HFFc6 (cell line): ENCODE data around the gene CACNA2D2. TPM values are rescaled to one million over a fixed set of nuclear protein-coding genes. Genes with fewer than 3 reads are reported as not detected.

Source experiments
- DNase-seq: peaks from one replicate; pipeline ENCODE4 v3.0.0-alpha.2; 2018
- H3K27ac Mint-ChIP-seq: 2 replicates; pipeline ENCODE4 v1.8.0; 2020; ENCODE audit warnings: mild to moderate bottlenecking, mixed read lengths
- H3K27me3 Mint-ChIP-seq: 2 replicates; pipeline ENCODE4 v1.8.0; 2021; ENCODE audit warnings: mild to moderate bottlenecking, moderate library complexity, mixed read lengths; ENCODE audit not compliant: insufficient read depth
- H3K36me3 Mint-ChIP-seq: 2 replicates; pipeline ENCODE4 v1.8.0; 2021; ENCODE audit warnings: low read depth, mixed read lengths
- H3K4me1 Mint-ChIP-seq: 2 replicates; pipeline ENCODE4 v1.8.0; 2020; ENCODE audit warnings: low read depth, mixed read lengths
- H3K4me3 Mint-ChIP-seq: 2 replicates; pipeline ENCODE4 v1.8.0; 2020; ENCODE audit warnings: mild to moderate bottlenecking, moderate library complexity, mixed read lengths
- H3K9me3 Mint-ChIP-seq: 2 replicates; pipeline ENCODE4 v1.8.0; 2020; ENCODE audit warnings: mild to moderate bottlenecking, mixed read lengths
- total RNA-seq, 6 experiments: library from RNA; stranded (reverse); fragmentation: NEBNext Ultra II Directional; extraction: Animal tissue kit (Norgen Biotek cat#: 25700); gene quantifications; 2 replicates in 1 of 6; 3 replicates in 5 of 6; pipeline ENCODE4 v1.2.3, GENCODE V29; 2021
- TF ChIP-seq, protein P1 (sequence below): fragments of 200-600 bp; sonication (generic); IDR thresholded peaks from 2 replicates; pipeline ENCODE4 v1.5.0; 2021; ENCODE audit warnings: antibody characterized with exemption, mild to moderate bottlenecking

CACNA2D2 gene
- total RNA-seq, 6 experiments from 2014 or later = 0.09 TPM; not detected in 5

DNA sequence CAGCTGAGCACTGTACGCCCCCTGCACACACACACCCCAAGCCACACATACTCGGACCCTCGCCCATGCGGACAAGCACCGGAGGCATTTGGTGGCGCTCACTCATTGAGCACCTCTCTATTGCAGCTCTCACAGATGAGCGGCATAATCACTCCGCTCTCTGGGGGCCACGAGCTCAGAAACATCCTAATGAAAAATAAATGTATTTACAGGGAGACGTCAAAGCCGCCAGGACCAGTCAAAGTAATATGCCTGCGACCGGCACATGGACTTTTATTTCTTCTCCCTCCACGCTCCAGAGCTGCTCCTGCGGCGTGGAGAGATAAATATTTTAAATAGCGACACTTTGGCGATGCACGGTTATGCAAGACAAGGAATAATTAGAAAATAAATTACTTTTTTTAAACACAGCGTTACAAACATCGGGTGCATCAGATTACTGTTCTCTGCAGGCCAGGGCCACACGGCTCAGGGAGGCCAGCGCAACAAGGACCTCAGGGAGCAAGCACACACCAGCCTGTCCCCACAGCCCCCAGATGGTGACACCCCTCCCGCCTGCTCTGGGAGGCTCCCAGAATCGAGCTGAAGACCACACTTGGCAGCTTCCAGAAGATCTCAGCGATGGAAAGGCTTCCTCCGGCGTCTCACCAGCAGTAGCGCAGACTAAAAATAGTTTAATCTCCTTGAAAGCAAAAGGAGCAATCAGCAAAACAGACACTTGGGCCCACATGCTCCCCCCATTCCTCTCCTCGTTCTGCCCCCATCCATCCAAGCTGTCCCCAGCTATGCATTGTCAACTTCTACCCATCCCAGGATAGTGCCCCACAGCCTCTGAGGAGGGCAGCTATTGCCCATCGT lies 48.0 kb downstream of the CACNA2D2 start:
- H3K27ac Mint-ChIP-seq = no peak overlapping the region
- H3K4me1 Mint-ChIP-seq = no peaks in the 10 kb centered on the region
- TF ChIP-seq, protein P1, sequence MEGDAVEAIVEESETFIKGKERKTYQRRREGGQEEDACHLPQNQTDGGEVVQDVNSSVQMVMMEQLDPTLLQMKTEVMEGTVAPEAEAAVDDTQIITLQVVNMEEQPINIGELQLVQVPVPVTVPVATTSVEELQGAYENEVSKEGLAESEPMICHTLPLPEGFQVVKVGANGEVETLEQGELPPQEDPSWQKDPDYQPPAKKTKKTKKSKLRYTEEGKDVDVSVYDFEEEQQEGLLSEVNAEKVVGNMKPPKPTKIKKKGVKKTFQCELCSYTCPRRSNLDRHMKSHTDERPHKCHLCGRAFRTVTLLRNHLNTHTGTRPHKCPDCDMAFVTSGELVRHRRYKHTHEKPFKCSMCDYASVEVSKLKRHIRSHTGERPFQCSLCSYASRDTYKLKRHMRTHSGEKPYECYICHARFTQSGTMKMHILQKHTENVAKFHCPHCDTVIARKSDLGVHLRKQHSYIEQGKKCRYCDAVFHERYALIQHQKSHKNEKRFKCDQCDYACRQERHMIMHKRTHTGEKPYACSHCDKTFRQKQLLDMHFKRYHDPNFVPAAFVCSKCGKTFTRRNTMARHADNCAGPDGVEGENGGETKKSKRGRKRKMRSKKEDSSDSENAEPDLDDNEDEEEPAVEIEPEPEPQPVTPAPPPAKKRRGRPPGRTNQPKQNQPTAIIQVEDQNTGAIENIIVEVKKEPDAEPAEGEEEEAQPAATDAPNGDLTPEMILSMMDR = no peak
- no peaks in the 10 kb centered on the region for H3K9me3 Mint-ChIP-seq
- no peak overlapping the region for H3K4me3 Mint-ChIP-seq
- H3K27me3 Mint-ChIP-seq = peaks cover 45% of the 10 kb centered on the region
- no peaks in the 10 kb centered on the region for H3K36me3 Mint-ChIP-seq
- DNase-seq = no peak

DNA sequence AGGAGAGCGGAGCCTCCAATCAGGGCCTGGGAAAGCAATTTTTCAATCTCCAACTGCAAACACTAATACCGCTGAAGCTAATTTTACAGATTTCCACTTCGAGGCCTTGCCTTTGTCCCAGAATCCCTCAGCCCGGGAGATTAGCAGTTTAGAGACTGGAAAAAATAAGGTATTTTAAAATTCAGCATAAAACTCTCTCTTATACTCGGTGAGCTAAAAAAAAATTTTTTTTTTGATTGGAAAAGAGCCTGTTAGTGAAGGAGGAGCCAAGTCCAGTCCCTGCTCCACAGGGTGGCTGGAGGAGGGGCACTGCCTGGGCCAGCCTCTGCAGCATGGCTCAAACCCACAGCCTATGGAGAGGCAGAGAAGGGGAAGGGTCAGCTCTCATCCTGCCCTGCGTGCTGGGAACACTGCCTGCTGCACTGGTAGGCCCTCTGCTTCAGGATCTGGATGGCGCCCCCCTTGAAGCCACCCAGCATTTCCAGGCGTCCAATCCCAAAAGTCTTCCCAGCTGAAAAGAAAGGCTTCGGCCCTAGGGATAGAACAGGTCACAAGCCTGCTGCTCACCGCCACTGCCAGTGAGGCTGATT lies 48.9 kb downstream of the CACNA2D2 start:
- H3K36me3 Mint-ChIP-seq = no peaks in the 10 kb centered on the region
- no peaks in the 10 kb centered on the region for H3K9me3 Mint-ChIP-seq
- H3K4me1 Mint-ChIP-seq = no peaks in the 10 kb centered on the region
- H3K27ac Mint-ChIP-seq = no peak overlapping the region
- peaks cover 43% of the 10 kb centered on the region for H3K27me3 Mint-ChIP-seq
- no peak for DNase-seq
- H3K4me3 Mint-ChIP-seq = no peak overlapping the region
- TF ChIP-seq, protein P1 = no peak

DNA sequence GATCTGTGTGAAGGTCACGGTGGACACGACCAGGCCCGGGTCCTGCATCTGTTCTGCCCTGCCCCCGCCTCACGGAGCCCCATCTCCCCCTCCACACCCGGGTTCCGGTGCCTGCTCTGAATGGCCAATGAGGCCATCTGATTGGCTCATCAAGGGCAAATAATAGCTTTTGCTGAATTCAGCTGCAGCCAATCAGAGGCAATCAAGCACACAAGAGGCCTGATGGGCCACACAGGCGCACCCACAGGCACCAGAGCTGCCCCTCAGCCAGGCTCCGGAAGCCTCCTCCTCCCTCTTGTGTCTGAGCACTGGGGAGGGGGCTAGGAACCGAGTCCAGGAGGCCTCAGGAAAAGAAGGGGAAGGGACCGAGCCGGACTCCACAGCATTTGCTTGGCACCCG lies 49.5 kb downstream of the CACNA2D2 start:
- H3K27ac Mint-ChIP-seq = no peak overlapping the region
- TF ChIP-seq, protein P1 = no peak
- H3K27me3 Mint-ChIP-seq = peaks cover 43% of the 10 kb centered on the region

DNA sequence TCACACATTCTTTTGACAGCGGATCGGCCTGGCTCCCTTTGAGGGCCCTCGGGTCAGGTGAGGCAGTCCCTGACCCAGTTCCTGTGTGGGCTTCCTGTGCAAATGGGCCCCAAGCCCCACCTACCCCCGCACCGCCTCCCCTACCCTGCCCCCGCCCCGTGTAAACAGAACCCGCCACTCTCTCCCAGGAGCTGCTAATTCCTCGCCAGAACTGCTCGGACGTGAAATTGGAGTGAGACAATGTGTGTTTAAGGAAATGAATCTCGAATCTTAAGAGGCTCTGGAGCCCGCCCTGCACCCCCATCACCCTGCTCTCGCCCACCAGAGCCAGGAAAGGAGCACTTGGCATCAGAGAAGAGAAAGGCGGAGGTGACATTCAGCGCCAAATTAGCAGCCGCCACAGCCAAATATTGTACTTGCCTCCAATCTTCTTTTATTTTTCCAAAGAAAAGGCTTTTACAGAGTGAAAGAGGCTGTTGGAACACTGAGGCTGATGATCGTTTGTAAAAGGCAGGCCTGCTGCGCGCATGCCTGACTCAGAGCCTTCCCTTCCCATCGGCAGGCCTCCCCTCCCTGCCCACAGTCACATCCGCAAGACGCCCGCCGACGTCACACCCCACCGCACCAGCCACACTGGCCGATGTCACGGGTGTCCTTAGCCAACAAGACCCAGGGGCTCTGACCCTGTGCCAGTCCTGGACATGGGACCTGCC lies 53.1 kb downstream of the CACNA2D2 start:
- H3K27me3 Mint-ChIP-seq = peaks cover 43% of the 10 kb centered on the region
- no peaks in the 10 kb centered on the region for H3K4me1 Mint-ChIP-seq
- H3K9me3 Mint-ChIP-seq = no peaks in the 10 kb centered on the region
- no peak for DNase-seq
- H3K27ac Mint-ChIP-seq = no peak overlapping the region
- TF ChIP-seq, protein P1 = no peak
- H3K4me3 Mint-ChIP-seq = no peak overlapping the region; the same call in 1 of the 2 replicates
- no peaks in the 10 kb centered on the region for H3K36me3 Mint-ChIP-seq

More for the DNA sequence above, 49.5 kb downstream of the CACNA2D2 start:
- H3K36me3 Mint-ChIP-seq = no peaks in the 10 kb centered on the region
- no peak for DNase-seq
- H3K4me1 Mint-ChIP-seq = no peaks in the 10 kb centered on the region
- H3K9me3 Mint-ChIP-seq = no peaks in the 10 kb centered on the region
- H3K4me3 Mint-ChIP-seq = no peak overlapping the region

DNA sequence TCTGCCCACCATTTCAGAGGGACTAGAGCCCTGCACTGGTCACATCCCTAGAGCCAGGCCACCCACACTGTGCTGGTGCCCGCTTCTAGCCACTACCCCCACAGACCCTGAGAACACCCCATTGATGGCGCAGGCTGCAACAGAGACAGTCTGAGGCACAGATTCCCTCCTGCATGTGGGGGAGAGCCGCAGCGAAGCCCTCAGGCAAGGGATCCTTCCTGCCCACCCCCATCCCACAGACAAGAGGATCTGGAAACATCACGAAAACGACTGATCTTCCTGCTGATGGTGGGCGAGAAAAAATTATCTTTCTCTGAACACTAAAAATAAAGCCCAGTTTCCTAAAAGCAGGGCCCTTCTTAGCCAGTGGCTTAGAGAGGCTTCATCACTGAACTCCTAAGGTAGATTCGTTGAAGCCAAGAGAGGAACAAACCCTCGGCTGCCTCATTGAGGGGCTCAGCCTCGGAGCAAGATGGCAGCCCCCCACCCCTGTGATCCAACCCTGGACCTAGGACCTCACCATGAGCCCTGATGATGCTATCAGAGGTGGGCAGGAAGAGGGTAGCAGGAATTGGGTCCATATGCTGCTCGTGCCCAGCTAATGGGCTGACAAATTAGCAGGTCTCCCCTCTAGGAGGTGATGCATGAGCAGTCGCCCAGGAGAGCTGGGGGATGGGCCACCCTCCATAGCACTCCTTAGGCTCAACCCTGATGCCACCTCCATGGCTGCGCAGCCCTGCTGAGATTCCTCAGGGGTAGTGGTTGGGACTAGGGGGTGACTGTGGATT lies 54.5 kb downstream of the CACNA2D2 start:
- H3K36me3 Mint-ChIP-seq = no peaks in the 10 kb centered on the region

More for the DNA sequence above, 54.5 kb downstream of the CACNA2D2 start:
- Mint-ChIP-seq H3K4me3 (no peak overlapping the region), H3K27me3 (peaks cover 43% of the 10 kb centered on the region), H3K9me3 (no peaks in the 10 kb centered on the region), H3K27ac (no peak overlapping the region), H3K4me1 (no peaks in the 10 kb centered on the region)
- DNase-seq = no peak
- TF ChIP-seq, protein P1 = no peak
